HG03442 (cell line): ENCODE data around the gene CACNA1I.

Experiments used
- ATAC-seq: cut with Tn5 transposase; IDR thresholded peaks from one replicate; pipeline ENCODE4 v1.9.1; 2021; ENCODE audit warnings: mild to moderate bottlenecking, moderate library complexity; ENCODE audit not compliant: unreplicated experiment

The CACNA1I gene

DNA sequence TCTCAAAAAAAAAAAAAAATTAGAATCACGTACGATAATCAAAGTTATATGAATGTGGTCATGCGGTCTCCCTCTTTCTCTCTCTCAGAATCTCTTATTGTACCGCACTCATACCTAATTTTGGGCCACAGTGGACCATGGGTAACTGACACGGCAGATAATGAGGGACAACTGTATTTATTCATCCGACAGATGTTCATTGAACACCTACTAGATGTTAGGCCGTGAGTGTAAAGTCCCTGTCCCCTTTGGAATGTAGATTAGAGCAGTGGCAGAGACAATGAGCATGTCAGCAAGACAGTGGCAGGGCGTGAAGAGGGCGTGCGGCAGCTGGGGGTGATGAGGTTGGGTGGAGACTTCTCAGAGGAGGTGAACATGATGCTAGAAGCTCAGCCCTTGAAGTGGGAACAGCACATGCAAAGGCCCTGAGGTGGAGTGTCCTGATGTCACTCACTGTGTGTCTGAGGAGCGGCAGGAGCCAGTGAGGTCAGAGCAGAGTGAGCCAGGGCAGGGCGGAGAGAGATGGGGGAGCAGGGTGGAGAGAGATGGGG lies 25.1 kb downstream of the CACNA1I start:
- ATAC-seq, result no peak

DNA sequence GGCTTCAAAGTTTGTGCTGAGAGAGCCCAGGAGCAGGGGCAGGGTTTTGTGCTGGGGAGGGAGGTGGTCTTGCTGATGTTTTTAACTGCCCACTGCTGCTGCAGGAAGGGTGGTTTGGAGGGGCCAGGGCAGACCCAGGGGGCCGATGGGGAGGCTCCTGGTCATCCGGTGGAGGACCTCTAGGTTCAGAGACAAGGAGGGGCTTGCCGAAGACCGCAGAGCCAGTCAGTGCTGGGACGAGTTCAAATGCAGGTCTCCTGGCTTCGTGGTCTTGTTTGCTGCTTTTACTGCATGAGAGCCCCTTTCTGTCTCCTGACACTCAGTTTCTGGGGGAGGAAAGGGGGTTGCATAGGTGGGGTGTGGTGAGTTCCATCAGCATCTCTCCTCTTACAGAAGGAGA lies 26.0 kb downstream of the CACNA1I start:
- no peak for ATAC-seq

DNA sequence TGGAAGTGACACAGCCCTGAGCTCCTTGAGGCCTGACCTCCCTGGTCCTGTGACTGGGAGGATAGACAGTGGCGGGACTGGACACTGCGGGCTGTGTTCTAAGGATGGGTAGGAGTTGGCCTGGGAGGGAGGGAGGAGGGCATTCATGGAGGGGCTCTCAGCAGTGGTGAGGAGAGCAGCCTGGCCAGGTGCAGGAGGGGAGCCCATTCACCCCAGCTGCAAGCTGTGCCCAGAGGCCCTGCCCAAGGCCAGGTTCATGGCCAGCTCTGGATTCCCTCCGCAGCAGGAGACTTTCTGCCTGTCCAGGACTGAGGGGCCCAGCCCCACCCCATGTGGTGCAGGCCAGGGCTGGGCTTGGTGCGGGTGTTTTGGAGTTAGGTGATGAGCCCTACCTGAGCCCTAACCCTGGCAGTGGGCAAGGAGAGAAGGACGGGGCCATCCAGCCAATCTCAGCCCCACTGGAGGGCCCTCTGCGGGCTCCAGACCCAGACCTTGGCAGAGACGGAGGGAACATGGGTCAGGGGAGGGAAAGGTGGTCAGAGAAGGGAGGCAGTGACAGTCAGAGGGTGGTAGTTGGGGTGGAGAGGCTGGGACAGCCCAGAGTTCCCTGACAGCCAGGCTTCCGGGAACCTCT lies 26.8 kb downstream of the CACNA1I start:
- ATAC-seq, result no peak

- no peak for ATAC-seq
Observed at GRCh38 chr22:39598017-39598965, 27.7 kb downstream of the CACNA1I start.

DNA sequence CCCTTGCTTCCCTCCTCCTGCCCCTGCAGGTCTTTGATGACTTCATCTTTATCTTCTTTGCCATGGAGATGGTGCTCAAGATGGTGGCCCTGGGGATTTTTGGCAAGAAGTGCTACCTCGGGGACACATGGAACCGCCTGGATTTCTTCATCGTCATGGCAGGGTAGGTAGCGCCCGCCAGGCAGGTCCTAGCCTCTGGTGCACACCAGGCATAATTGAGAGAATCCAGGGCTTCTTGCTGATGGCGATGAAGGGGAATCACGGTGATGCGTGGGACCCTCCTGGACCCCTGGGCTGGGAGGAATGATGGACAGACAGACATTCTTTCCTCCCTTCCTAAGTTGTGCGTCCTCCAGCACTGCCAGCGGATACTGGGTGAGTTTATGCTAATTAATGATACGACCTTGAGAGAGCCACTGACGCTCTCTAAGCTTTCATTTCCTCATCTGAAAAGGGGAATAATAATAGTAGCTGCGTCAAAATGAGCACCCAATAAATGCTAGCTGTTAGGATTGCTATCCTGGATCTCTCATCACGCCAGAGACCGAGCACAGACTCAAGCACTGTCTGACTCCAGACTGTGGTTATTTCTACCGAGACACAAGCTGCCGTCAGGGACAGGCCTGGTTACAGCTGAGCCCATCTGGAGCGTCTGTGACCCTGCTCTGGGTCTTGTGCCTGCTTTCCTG lies 30.1 kb downstream of the CACNA1I start:
- no peak for ATAC-seq

DNA sequence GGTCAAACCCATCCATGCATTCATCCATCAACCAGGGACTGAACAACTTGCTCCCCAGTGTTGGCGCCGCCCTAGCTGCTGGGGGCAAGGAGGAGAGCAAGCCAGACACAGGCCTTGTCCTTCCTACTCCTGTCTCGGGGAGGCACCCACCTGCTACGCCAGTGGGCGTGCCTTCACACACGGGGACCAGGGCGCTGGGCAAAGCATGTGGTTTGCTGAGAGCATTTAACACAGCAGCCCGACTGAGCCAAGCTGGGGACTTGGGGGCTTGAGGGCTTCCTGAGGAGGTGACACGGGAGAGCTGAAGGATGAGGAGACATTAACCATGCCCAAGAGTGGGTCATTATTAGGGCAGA lies 30.6 kb downstream of the CACNA1I start:
- ATAC-seq, result no peak

- ATAC-seq, result no peak
Observed at GRCh38 chr22:39603345-39603744, 32.8 kb downstream of the CACNA1I start.

GRCh38 chr22:39610246-39610645 lies 39.7 kb downstream of the CACNA1I start:
- no peak for ATAC-seq

GRCh38 chr22:39610766-39611165 lies 40.2 kb downstream of the CACNA1I start:
- ATAC-seq, result no peak

GRCh38 chr22:39611360-39611759 lies 40.8 kb downstream of the CACNA1I start:
- no peak for ATAC-seq

DNA sequence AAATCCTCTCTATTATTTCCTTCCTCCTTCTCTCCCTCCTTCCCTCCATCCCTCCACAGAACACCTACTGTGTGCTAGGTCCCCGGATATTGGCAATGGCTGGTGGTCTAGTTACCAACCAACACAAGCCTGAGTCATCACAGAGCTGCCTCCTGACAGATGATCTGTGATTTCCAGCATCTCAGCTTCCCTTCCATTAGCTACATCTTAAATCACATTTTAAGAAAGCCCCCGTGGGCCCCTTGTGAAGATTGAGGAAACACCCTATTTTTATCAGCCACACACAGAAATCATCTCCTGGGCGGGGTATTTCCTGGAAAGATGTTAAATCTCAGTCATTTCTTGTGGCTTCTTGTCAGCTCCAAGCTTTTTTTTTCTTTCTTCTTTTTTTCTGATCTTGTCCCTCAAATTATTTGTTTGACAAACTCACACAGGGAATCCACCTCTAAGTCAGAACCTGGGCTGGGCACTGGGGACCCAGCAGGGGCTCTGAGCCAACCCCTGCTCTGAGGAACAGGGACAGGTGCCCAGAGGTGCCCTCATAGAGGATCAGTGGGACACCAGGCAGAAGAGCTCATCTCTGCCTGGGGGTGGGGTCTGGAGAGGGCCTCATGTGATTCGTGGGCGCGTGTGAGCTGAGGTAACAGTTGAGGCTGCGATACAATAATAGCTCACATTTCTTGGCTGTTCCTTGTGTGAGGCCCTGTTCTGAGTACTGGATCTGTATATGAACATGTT lies 42.4 kb downstream of the CACNA1I start:
- no peak for ATAC-seq

DNA sequence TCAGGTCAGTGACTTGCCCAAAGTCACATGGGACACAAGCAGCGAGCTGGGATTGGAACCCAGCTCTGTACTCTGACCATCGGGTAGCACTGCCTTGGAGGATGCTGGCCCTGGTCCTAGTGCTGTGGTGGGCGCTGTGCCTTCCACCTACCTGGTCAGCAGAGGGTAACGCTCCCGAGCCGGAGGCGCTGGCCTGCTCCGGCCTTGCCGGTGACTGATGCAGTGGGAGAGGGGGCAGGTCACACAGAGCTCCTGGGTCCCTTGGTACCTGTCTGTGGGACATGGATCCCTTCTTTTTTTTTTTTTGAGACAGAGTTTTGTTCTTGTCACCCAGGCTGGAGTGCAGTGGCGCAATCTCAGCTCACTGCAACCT lies 43.0 kb downstream of the CACNA1I start:
- ATAC-seq, result no peak

DNA sequence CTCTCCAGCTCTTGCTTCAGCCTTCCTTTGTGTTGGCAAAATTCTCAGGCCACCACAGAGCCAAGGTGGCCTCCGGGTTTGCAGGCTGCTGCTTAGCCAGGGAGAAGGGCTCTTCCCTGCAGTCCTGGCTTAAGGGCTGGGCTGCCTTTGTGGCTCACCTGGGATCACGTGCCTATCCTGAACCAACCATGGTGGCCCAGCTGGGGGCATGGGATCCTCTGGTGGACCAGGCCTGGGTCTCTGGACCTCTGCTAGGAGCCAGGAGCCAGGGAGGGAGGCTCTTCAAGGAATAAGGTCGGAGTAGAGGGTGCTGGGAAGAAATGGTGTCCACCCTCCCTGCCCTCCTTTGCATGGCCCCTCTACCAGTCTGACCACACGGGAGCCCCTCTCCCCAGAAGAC lies 43.9 kb downstream of the CACNA1I start:
- no peak for ATAC-seq

- ATAC-seq, result no peak
Observed at GRCh38 chr22:39616051-39616450, 45.5 kb downstream of the CACNA1I start.

DNA sequence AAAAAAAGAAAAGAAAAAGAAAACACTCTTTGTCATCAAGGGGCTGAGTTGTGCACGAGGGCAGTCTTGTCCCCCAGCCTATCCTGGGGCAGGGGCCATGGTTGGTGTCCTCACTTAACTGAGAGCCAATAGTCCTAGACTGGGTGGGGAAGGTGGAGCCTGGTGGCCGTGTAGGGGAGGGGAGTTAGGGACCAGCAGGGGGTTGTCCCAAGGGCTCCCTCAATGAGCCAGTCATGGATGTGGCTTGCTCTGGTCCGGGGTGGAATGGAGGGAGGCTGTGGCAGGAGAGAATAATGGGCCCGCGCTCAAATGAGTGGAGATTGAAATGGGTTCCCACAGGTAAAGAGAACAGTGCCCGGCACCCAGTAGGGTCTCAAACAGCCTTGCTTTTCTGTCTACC lies 46.2 kb downstream of the CACNA1I start:
- ATAC-seq, result no peak

DNA sequence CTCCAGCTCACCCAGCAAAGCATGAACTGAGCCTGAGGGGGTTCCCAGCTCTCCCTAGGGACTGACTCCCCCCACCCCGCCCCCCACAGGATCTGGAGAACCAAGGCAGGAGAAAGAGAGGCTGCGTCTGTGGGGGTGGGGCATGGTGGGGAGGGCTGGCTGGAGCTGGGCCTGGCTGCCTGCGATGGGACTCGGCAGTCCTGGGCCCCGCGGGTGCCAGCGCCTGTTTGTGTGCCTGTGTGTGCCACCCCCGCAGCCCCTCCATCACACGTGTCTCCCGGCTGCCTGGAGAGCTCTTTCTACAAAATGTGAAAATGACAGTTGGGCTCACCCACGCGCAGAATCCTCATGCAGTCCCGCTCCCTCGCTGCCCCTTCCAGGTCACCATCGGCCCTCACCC lies 46.8 kb downstream of the CACNA1I start:
- ATAC-seq, result no peak

DNA sequence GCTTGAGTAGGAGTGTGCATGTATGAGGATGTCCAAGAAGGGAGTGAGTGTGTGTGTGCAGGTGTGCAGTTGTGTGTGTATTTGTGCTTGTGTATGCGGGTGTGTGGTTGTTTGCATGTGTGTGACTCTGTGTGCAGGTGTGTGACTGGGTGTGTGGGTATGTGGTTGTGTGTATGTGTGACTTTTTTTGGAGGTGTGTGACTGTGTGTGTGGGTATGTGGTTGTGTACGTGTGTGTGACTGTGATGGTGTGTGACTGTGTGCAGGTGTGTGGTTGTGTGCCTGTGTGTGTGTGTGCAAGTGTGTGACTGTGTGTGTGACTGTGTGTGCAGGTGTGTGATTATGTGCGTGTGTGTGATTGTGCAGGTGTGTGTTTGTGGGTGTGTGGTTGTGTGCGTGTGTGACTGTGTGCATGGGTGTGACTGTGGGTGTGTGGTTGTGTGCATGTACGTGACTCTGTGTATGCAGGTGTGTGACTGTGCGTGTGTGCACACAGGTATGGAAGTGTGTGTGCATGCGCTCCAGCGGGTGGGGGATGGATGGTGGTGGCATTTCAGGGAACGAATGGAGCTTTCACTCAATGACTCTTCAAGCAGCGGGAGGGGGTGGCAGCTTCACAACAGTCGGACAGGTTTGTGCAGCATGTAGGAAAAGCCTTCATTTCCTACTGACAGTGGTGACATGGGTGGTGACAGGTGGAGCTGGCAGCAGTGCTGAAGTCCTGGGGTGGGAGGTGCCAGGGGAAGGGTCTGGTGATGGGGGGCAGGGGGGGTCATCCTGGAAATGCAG lies 47.6 kb downstream of the CACNA1I start:
- no peak for ATAC-seq

- ATAC-seq, result no peak
Observed at GRCh38 chr22:39618996-39619530, 48.5 kb downstream of the CACNA1I start.

- ATAC-seq, result no peak
Observed at GRCh38 chr22:39620924-39621690, 50.6 kb downstream of the CACNA1I start.
